HepG2 (cell line): Measurements from ENCODE around the gene MPZ. TPM values are rescaled to one million over a fixed set of nuclear protein-coding genes. Genes with fewer than 3 reads are reported as not detected.

ENCODE experiments used
- ATAC-seq: fragments of 200-7000 bp; cut with Tn5 transposase; 3 replicates; pipeline ENCODE4 v1.9.1; 2020; ENCODE audit warnings: mild to moderate bottlenecking, moderate library complexity
- BruUV-seq: library from RNA; stranded (reverse); fragments of 400-500 nt; replicated peaks from 2 replicates; lab custom pipeline; 2021; lab: Mats Ljungman, UMichigan
- CTCF ChIA-PET: fragments of 300-600 bp; formaldehyde crosslinking; extraction: SDS; loops from one replicate; lab custom pipeline; 2021; ENCODE audit warnings: low total read pairs, inconsistent platforms, low intra/inter-chr PET ratio; lab: Yijun Ruan, JAX
- POLR2A ChIA-PET: fragments of 350-600 bp; sonication (Branson Sonifier 250); formaldehyde crosslinking; loops from one replicate; lab custom pipeline; 2020; ENCODE audit warnings: antibody characterized with exemption, inconsistent platforms; lab: Yijun Ruan, JAX
- DNase-seq: peaks from one replicate; pipeline ENCODE4 v3.0.0-alpha.2; 2015; ENCODE audit warnings: low spot score
- FAIRE-seq: peaks from 3 replicates; lab custom pipeline; 2011; peaks lifted over from hg19 to GRCh38; lab: Jason Lieb, UNC
- H2AFZ ChIP-seq: one replicate; pipeline ENCODE4 v1.6.1; 2011; ENCODE audit warnings: low read length, inconsistent platforms
- H3K27ac ChIP-seq: fragments of 300-600 bp; 3 replicates; pipeline ENCODE4 v1.8.0; 2011; ENCODE audit warnings: mixed run types, mild to moderate bottlenecking, mixed read lengths, low read length, inconsistent platforms; ENCODE audit not compliant: insufficient read depth; ENCODE audit errors: extremely low read length
- H3K27me3 ChIP-seq, 2 experiments: fragments of 200-600 bp in 1 of 2; 2 replicates in 1 of 2; 3 replicates in 1 of 2; pipeline versions ENCODE4 v1.6.0 to v1.8.0; 2011; ENCODE audit warnings: low read length in 2 of 2, mild to moderate bottlenecking in 2 of 2, moderate library complexity in 2 of 2, inconsistent platforms in 1 of 2; ENCODE audit not compliant: insufficient read depth in 2 of 2, control insufficient read depth in 1 of 2
- H3K36me3 ChIP-seq, 2 experiments: fragments of 200-600 bp in 1 of 2; replicated peaks in 1 of 2; 2 replicates in 1 of 2; 3 replicates in 1 of 2; pipeline versions ENCODE4 v1.5.1 to v1.8.0; 2011; ENCODE audit warnings: low read length in 2 of 2, inconsistent platforms in 1 of 2; ENCODE audit not compliant: insufficient read depth in 2 of 2, control insufficient read depth in 1 of 2
- H3K4me1 ChIP-seq: 2 replicates; pipeline ENCODE4 v1.5.1; 2012; ENCODE audit warnings: low read length, inconsistent platforms; ENCODE audit not compliant: insufficient read depth
- H3K4me2 ChIP-seq: 2 replicates; pipeline ENCODE4 v1.6.0; 2011; ENCODE audit warnings: low read depth, low read length, inconsistent platforms
- H3K4me3 ChIP-seq, 3 experiments: fragments of 200-600 bp in 1 of 3; sonication (generic), shearing (Covaris generic) in 1 of 3; replicated peaks in 1 of 3; 2 replicates each; pipeline ENCODE4 v1.5.1; 2011 to 2016; ENCODE audit warnings: low read length in 3 of 3, inconsistent platforms in 2 of 3, low read depth in 2 of 3, mild to moderate bottlenecking in 2 of 3, control low read depth in 1 of 3, mixed read lengths in 1 of 3; ENCODE audit not compliant: insufficient read depth in 1 of 3
- H3K79me2 ChIP-seq: one replicate; pipeline ENCODE4 v1.6.1; 2011; ENCODE audit warnings: low read length, inconsistent platforms; ENCODE audit not compliant: insufficient read depth
- H3K9ac ChIP-seq: 2 replicates; pipeline ENCODE4 v1.6.0; 2011; ENCODE audit warnings: mild to moderate bottlenecking, low read depth, low read length, inconsistent platforms; ENCODE audit not compliant: insufficient read depth
- H3K9me3 ChIP-seq: 2 replicates; pipeline ENCODE4 v1.5.1; 2012; ENCODE audit warnings: mild to moderate bottlenecking, low read length
- H4K20me1 ChIP-seq: 2 replicates; pipeline ENCODE4 v1.6.0; 2011; ENCODE audit warnings: inconsistent platforms, mild to moderate bottlenecking, low read length, moderate library complexity; ENCODE audit not compliant: insufficient read depth
- BRD4 ChIP-seq: sonication (generic); formaldehyde crosslinking; IDR thresholded peaks from 2 replicates; pipeline ENCODE4 v1.4.0; 2020; ENCODE audit warnings: missing genetic modification reagents
- ETV5 ChIP-seq: IDR thresholded peaks from 2 replicates; pipeline ENCODE4 v1.6.1; 2018; ENCODE audit warnings: missing biosample characterization, missing genetic modification reagents, inconsistent platforms, borderline replicate concordance
- HNF4A ChIP-seq: sonication (generic); formaldehyde crosslinking; IDR thresholded peaks from 2 replicates; pipeline ENCODE4 v1.4.0; 2020; ENCODE audit warnings: missing genetic modification reagents
- KLF16 ChIP-seq, 2 experiments: sonication (generic) in 1 of 2; formaldehyde crosslinking in 1 of 2; IDR thresholded peaks; 2 replicates each; pipeline versions ENCODE4 v1.6.1 to v1.8.0; 2016 to 2023; ENCODE audit warnings: missing genetic modification reagents in 2 of 2, missing compliant biosample characterization in 1 of 2
- MAFK ChIP-seq, 2 experiments: IDR thresholded peaks in 1 of 2; conservative IDR thresholded peaks in 1 of 2; 2 replicates each; pipeline ENCODE4 v1.6.1; 2011; ENCODE audit warnings: improper control_type of control experiment in 2 of 2, low read length in 2 of 2
- ZNF33B ChIP-seq: sonication (generic); formaldehyde crosslinking; IDR thresholded peaks from 2 replicates; pipeline ENCODE4 v1.5.1; 2020; ENCODE audit warnings: mild to moderate bottlenecking, missing genetic modification reagents
- ZNF777 ChIP-seq: sonication (generic); formaldehyde crosslinking; IDR thresholded peaks from 2 replicates; pipeline ENCODE4 v1.4.0; 2020; ENCODE audit warnings: missing genetic modification reagents
- ZSCAN31 ChIP-seq: sonication (generic); formaldehyde crosslinking; IDR thresholded peaks from 2 replicates; pipeline ENCODE4 v1.5.0; 2020; ENCODE audit warnings: low read depth, mild to moderate bottlenecking, missing genetic modification reagents
- WGBS: methylation state at CpG from one replicate; pipeline ENCODE4 v1.1.6; 2017; ENCODE audit warnings: low lambda C conversion rate; 5-methylcytosine and 5-hydroxymethylcytosine counted together
- in situ Hi-C: cut with HindIII; loops from 2 replicates; pipeline ENCODE4 v1.10.0; 2017; ENCODE audit warnings: low pct_unique_long_range_greater_than_20kb; ENCODE audit not compliant: extremely low pct_ligation_motif_present
- intact Hi-C: fragments of 100-400 bp; cut with micrococcal nuclease; formaldehyde crosslinking; loops from one replicate; pipeline ENCODE4 v1.10.0; 2022; ENCODE audit not compliant: unreplicated experiment
- polyA plus RNA-seq, 8 experiments: library from polyadenylated mRNA; depleted of rRNA in 3 of 8; stranded (reverse) in 7 of 8; unstranded in 1 of 8; fragments of >200 nt; fragmentation: Illumina TruSeq in 4 of 8; extraction: Trizol in 4 of 8; gene quantifications; 2 replicates each; pipeline versions ENCODE4 v1.2.1 to v1.2.3, GENCODE V29; 2011 to 2016; ENCODE audit warnings: low read depth in 4 of 8, missing spikeins in 1 of 8, mixed read lengths in 1 of 8; ENCODE audit not compliant: insufficient read depth in 1 of 8
- total RNA-seq, 5 experiments: library from RNA; depleted of rRNA; stranded (reverse); fragments of >200 nt; fragmentation: Illumina TruSeq; extraction: Trizol; gene quantifications; 2 replicates each; pipeline ENCODE4 v1.2.3, GENCODE V29; 2016; ENCODE audit warnings: low read depth in 1 of 5
- TF ChIP-seq, protein P1 (sequence below): sonication (generic); formaldehyde crosslinking; IDR thresholded peaks from 2 replicates; pipeline ENCODE4 v1.4.0; 2020; ENCODE audit warnings: missing genetic modification reagents
- TF ChIP-seq, protein P2 (sequence below): sonication (generic); formaldehyde crosslinking; IDR thresholded peaks from 2 replicates; pipeline ENCODE4 v1.4.0; 2020; ENCODE audit warnings: missing genetic modification reagents, borderline replicate concordance
- TF ChIP-seq, protein P3 (sequence below): sonication (generic); formaldehyde crosslinking; conservative IDR thresholded peaks from 2 replicates; pipeline ENCODE4 v1.4.0; 2020; ENCODE audit warnings: mild to moderate bottlenecking, missing genetic modification reagents, moderate library complexity
- TF ChIP-seq, protein P4 (sequence below): sonication (generic); formaldehyde crosslinking; IDR thresholded peaks from 2 replicates; pipeline ENCODE4 v1.4.0; 2020; ENCODE audit warnings: mild to moderate bottlenecking, missing genetic modification reagents

Gene MPZ
- total and polyA plus RNA-seq, 2 of the 13 experiments (the other 11 are each of a cell fraction or from before 2014, with no cell fraction given) = 18.3 to 24.6 TPM

DNA sequence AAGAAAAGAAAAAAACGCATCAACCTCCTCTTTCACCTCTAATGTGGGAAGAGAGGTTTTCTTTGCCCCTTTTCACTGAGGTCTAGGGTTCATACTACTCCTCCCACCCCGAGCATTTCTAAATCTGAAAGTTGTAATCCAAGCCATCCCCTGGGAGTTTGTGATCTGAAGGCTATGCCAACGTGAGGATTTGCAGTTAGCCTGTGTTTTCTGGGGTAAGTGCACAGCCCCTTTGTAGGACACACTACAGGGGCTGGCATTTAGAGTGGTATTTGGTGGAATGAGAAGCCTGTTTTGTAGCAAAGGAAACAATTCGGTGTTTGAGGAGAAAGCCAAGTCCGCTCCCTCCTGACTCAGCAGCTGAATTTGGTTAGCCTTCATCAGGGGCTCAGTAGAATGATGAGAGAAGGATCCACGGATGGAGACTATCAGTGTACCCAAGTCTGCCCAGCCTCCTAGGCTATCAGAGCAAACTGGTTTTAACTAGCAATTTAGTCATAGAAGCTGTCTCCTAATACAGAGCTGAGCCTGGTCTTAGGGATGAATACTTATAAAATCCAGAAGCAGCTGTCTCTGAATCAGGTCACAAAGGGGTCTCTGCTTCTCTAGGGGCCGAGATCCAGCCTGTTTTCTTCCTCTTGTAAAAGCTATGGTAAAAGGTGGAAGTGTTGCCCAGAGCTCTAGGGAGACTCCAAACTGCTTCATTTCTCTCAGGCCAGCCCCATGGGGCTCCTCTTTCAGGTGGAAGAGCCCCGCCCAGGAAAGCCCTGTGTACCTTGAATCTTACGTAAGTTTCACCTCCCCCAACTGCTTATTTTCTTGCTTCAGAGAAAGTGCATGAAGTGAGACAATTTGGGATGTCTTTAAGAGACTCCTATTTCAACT is 49.1 kb downstream of the MPZ start:
- ATAC-seq = peak; percentile 59
- Histone ChIP-seq H3K9ac (no peak overlapping the region), H3K79me2 (no peaks in the 10 kb centered on the region), H3K36me3 (no peaks in the 10 kb centered on the region), H3K9me3 (peaks cover 11% of the 10 kb centered on the region), H3K27ac (no peak overlapping the region), H3K4me2 (peak overlapping the region; percentile 59), H4K20me1 (no peaks in the 10 kb centered on the region), H3K27me3 (peaks cover 0 to 16% of the 10 kb centered on the region in 2 experiments; a peak in 3 of 5 replicates), H2AFZ (no peak overlapping the region), H3K4me1 (peaks cover 43% of the 10 kb centered on the region), H3K4me3 (peak overlapping the region in 1 of 3 experiments; percentile 27; a peak in 1 of 6 replicates)
- in situ Hi-C loops = no loop called here
- POLR2A ChIA-PET = interaction anchor here (1.3 kb wide), 1 partner anchor 31 kb away, joined by 3 read pairs; no protein-coding TSS in a partner anchor
- no peak for FAIRE-seq
- DNase-seq = no peak
- intact Hi-C loops = no loop called here
- whole genome bisulfite sequencing = 13% methylated on average over 8 of the region's 9 CpGs
- CTCF ChIA-PET = no interaction called here
- no TSS peak for BruUV-seq
- TF ChIP-seq, protein P1, sequence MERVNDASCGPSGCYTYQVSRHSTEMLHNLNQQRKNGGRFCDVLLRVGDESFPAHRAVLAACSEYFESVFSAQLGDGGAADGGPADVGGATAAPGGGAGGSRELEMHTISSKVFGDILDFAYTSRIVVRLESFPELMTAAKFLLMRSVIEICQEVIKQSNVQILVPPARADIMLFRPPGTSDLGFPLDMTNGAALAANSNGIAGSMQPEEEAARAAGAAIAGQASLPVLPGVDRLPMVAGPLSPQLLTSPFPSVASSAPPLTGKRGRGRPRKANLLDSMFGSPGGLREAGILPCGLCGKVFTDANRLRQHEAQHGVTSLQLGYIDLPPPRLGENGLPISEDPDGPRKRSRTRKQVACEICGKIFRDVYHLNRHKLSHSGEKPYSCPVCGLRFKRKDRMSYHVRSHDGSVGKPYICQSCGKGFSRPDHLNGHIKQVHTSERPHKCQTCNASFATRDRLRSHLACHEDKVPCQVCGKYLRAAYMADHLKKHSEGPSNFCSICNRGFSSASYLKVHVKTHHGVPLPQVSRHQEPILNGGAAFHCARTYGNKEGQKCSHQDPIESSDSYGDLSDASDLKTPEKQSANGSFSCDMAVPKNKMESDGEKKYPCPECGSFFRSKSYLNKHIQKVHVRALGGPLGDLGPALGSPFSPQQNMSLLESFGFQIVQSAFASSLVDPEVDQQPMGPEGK (CRISPR knock-in tag) = peak; percentile 33; the same call in 1 of the 2 replicates
- no peak for TF ChIP-seq BRD4 (CRISPR knock-in tag)
- no peak for TF ChIP-seq ZNF33B (CRISPR knock-in tag)
- TF ChIP-seq, protein P2, sequence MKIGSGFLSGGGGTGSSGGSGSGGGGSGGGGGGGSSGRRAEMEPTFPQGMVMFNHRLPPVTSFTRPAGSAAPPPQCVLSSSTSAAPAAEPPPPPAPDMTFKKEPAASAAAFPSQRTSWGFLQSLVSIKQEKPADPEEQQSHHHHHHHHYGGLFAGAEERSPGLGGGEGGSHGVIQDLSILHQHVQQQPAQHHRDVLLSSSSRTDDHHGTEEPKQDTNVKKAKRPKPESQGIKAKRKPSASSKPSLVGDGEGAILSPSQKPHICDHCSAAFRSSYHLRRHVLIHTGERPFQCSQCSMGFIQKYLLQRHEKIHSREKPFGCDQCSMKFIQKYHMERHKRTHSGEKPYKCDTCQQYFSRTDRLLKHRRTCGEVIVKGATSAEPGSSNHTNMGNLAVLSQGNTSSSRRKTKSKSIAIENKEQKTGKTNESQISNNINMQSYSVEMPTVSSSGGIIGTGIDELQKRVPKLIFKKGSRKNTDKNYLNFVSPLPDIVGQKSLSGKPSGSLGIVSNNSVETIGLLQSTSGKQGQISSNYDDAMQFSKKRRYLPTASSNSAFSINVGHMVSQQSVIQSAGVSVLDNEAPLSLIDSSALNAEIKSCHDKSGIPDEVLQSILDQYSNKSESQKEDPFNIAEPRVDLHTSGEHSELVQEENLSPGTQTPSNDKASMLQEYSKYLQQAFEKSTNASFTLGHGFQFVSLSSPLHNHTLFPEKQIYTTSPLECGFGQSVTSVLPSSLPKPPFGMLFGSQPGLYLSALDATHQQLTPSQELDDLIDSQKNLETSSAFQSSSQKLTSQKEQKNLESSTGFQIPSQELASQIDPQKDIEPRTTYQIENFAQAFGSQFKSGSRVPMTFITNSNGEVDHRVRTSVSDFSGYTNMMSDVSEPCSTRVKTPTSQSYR (CRISPR knock-in tag) = peak; percentile 67; the same call in 1 of the 2 replicates
- TF ChIP-seq ZNF777 (CRISPR knock-in tag) = no peak
- no peak for TF ChIP-seq KLF16 (CRISPR knock-in tag; IDR thresholded peaks at IDR 0.05)
- no peak for TF ChIP-seq ETV5 (CRISPR knock-in tag)
- no peak for TF ChIP-seq ZSCAN31 (CRISPR knock-in tag)
- TF ChIP-seq, protein P3, sequence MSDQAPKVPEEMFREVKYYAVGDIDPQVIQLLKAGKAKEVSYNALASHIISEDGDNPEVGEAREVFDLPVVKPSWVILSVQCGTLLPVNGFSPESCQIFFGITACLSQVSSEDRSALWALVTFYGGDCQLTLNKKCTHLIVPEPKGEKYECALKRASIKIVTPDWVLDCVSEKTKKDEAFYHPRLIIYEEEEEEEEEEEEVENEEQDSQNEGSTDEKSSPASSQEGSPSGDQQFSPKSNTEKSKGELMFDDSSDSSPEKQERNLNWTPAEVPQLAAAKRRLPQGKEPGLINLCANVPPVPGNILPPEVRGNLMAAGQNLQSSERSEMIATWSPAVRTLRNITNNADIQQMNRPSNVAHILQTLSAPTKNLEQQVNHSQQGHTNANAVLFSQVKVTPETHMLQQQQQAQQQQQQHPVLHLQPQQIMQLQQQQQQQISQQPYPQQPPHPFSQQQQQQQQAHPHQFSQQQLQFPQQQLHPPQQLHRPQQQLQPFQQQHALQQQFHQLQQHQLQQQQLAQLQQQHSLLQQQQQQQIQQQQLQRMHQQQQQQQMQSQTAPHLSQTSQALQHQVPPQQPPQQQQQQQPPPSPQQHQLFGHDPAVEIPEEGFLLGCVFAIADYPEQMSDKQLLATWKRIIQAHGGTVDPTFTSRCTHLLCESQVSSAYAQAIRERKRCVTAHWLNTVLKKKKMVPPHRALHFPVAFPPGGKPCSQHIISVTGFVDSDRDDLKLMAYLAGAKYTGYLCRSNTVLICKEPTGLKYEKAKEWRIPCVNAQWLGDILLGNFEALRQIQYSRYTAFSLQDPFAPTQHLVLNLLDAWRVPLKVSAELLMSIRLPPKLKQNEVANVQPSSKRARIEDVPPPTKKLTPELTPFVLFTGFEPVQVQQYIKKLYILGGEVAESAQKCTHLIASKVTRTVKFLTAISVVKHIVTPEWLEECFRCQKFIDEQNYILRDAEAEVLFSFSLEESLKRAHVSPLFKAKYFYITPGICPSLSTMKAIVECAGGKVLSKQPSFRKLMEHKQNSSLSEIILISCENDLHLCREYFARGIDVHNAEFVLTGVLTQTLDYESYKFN = 0 out of 2 replicates have a peak, but pooled peaks have one; percentile 34
- no peak for TF ChIP-seq MAFK (conservative IDR thresholded peaks at IDR 0.05 in 1 of 2, IDR thresholded peaks at IDR 0.05 in 1 of 2; ENCODE audit: low read length in 2 of 2)
- TF ChIP-seq HNF4A (CRISPR knock-in tag) = peak; percentile 20; the same call in 1 of the 2 replicates
- TF ChIP-seq, protein P4, sequence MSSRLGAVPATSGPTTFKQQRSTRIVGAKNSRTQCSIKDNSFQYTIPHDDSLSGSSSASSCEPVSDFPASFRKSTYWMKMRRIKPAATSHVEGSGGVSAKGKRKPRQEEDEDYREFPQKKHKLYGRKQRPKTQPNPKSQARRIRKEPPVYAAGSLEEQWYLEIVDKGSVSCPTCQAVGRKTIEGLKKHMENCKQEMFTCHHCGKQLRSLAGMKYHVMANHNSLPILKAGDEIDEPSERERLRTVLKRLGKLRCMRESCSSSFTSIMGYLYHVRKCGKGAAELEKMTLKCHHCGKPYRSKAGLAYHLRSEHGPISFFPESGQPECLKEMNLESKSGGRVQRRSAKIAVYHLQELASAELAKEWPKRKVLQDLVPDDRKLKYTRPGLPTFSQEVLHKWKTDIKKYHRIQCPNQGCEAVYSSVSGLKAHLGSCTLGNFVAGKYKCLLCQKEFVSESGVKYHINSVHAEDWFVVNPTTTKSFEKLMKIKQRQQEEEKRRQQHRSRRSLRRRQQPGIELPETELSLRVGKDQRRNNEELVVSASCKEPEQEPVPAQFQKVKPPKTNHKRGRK (CRISPR knock-in tag) = no peak
